NCI-H2227 treated with DMSO at 0.1 percent for 48 hours (cell line): ENCODE measurements around the gene HNRNPF.
"Not testable (repeated sequence)": the region's sequence is repeated elsewhere in the genome, so short reads cannot be mapped to it uniquely, and the experiment has no call there.

ENCODE experiments used
- DNase-seq: peaks from one replicate; lab custom pipeline; 2025; lab: John Stamatoyannopoulos, UW

HNRNPF gene

GRCh38 chr10:43396061-43396927 is 12.7 kb downstream of the HNRNPF start:
- peak; percentile 52 for DNase-seq

GRCh38 chr10:43395571-43396060 is 13.4 kb downstream of the HNRNPF start:
- DNase-seq: no peak

GRCh38 chr10:43394868-43395267 is 14.1 kb downstream of the HNRNPF start:
- no peak for DNase-seq

- no peak for DNase-seq
Measured at GRCh38 chr10:43393606-43394360, 15.2 kb downstream of the HNRNPF start.

- not testable (repeated sequence) for DNase-seq
Measured at GRCh38 chr10:43393186-43393585, 15.8 kb downstream of the HNRNPF start.

GRCh38 chr10:43392748-43393147 is 16.2 kb downstream of the HNRNPF start:
- DNase-seq: no peak

GRCh38 chr10:43391496-43391895 is 17.5 kb downstream of the HNRNPF start:
- no peak for DNase-seq

- no peak for DNase-seq
Measured at GRCh38 chr10:43390759-43391158, 18.2 kb downstream of the HNRNPF start.

GRCh38 chr10:43390333-43390732 is 18.7 kb downstream of the HNRNPF start:
- DNase-seq: no peak

- DNase-seq: no peak
Measured at GRCh38 chr10:43389867-43390266, 19.1 kb downstream of the HNRNPF start.

GRCh38 chr10:43387678-43388032 is 21.3 kb downstream of the HNRNPF start:
- DNase-seq: no peak

- no peak for DNase-seq
Measured at GRCh38 chr10:43386981-43387677, 21.9 kb downstream of the HNRNPF start.

- DNase-seq: no peak
Measured at GRCh38 chr10:43386549-43386948, 22.4 kb downstream of the HNRNPF start.

GRCh38 chr10:43385412-43386004 is 23.5 kb downstream of the HNRNPF start:
- no peak for DNase-seq

GRCh38 chr10:43384252-43385221 is 24.4 kb downstream of the HNRNPF start:
- DNase-seq: no peak

GRCh38 chr10:43383204-43383971 is 25.6 kb downstream of the HNRNPF start:
- no peak for DNase-seq

GRCh38 chr10:43380610-43381222 is 28.3 kb downstream of the HNRNPF start:
- DNase-seq: no peak

- no peak for DNase-seq
Measured at GRCh38 chr10:43377424-43377883, 31.5 kb downstream of the HNRNPF start.

GRCh38 chr10:43376828-43377423 is 32.1 kb downstream of the HNRNPF start:
- DNase-seq: no peak
